D721Med (cell line): ENCODE results near the gene PAX7.

ENCODE experiments used
- DNase-seq: peaks from one replicate; pipeline ENCODE4 v3.0.0; 2011; ENCODE audit warnings: low spot score; ENCODE audit not compliant: insufficient read length
- FAIRE-seq: peaks from 2 replicates; lab custom pipeline; 2011; peaks lifted over from hg19 to GRCh38; lab: Jason Lieb, UNC
- CTCF ChIP-seq: IDR thresholded peaks from 2 replicates; pipeline ENCODE4 v1.5.1; 2012; ENCODE audit warnings: mild to moderate bottlenecking, control low read depth; ENCODE audit not compliant: insufficient read depth; ENCODE audit errors: missing control alignments

PAX7 gene

GRCh38 chr1:18607289-18607760 is 23.3 kb upstream of the PAX7 start:
- FAIRE-seq (no peak), DNase-seq (no peak)
- no peak for TF ChIP-seq CTCF

- no peak for DNase-seq
- TF ChIP-seq CTCF: no peak
- FAIRE-seq: no peak
These were observed 22.1 kb upstream of the PAX7 start for GRCh38 chr1:18608534-18608933.

- DNase-seq (no peak), FAIRE-seq (no peak)
- TF ChIP-seq CTCF: no peak
These were observed 19.3 kb upstream of the PAX7 start for GRCh38 chr1:18611311-18611710.

GRCh38 chr1:18612073-18612472 is 18.6 kb upstream of the PAX7 start:
- no peak for TF ChIP-seq CTCF
- DNase-seq: no peak
- FAIRE-seq: no peak

- no peak for TF ChIP-seq CTCF
- FAIRE-seq: no peak
- no peak for DNase-seq
These were observed 16.4 kb upstream of the PAX7 start for GRCh38 chr1:18614069-18614735.

- FAIRE-seq (no peak), DNase-seq (no peak)
- TF ChIP-seq CTCF: no peak
These were observed 11.8 kb upstream of the PAX7 start for GRCh38 chr1:18618546-18619466.
